SK-N-SH treated with all-trans-retinoic acid at 6 μM for 48 hours (cell line): ENCODE results near the gene YPEL1.

Source experiments
- BACH2 ChIP-seq: fragments of 250-450 bp; sonication (Bioruptor Pico); IDR thresholded peaks from 2 replicates; pipeline ENCODE4 v1.9.0; 2021; ENCODE audit warnings: mild to moderate bottlenecking, borderline replicate concordance
- CSDC2 ChIP-seq: fragments of 250-450 bp; sonication (Bioruptor Pico); IDR thresholded peaks from 2 replicates; pipeline ENCODE4 v1.5.0; 2020; ENCODE audit warnings: mild to moderate bottlenecking, moderate library complexity
- CSRNP3 ChIP-seq: fragments of 250-450 bp; sonication (Bioruptor Pico); IDR thresholded peaks from 2 replicates; pipeline ENCODE4 v1.5.1; 2021; ENCODE audit warnings: mild to moderate bottlenecking, moderate library complexity
- ESRRG ChIP-seq: fragments of 250-450 bp; sonication (Bioruptor Pico); IDR thresholded peaks from 2 replicates; pipeline ENCODE4 v1.6.1; 2021; ENCODE audit warnings: mild to moderate bottlenecking
- GLIS3 ChIP-seq: fragments of 250-450 bp; sonication (Bioruptor Pico); IDR thresholded peaks from 2 replicates; pipeline ENCODE4 v1.5.0; 2020; ENCODE audit warnings: mild to moderate bottlenecking, moderate library complexity
- ISL1 ChIP-seq: fragments of 250-450 bp; sonication (Bioruptor Pico); IDR thresholded peaks from 2 replicates; pipeline ENCODE4 v2.1.2; 2022; ENCODE audit warnings: mild to moderate bottlenecking, moderate library complexity
- OSR1 ChIP-seq: fragments of 250-450 bp; sonication (Bioruptor Pico); IDR thresholded peaks from 2 replicates; pipeline ENCODE4 v1.8.0; 2022; ENCODE audit warnings: moderate library complexity, mild to moderate bottlenecking, inconsistent platforms
- RARB ChIP-seq: fragments of 250-450 bp; sonication (Bioruptor Pico); IDR thresholded peaks from 2 replicates; pipeline ENCODE4 v1.8.0; 2021; ENCODE audit warnings: mild to moderate bottlenecking, moderate library complexity
- TOX ChIP-seq: fragments of 250-450 bp; sonication (Bioruptor Pico); IDR thresholded peaks from 2 replicates; pipeline ENCODE4 v1.8.0; 2021; ENCODE audit warnings: mild to moderate bottlenecking, moderate library complexity, borderline replicate concordance
- ZFP3 ChIP-seq: fragments of 250-450 bp; sonication (Bioruptor Pico); IDR thresholded peaks from 2 replicates; pipeline ENCODE4 v1.5.0; 2020; ENCODE audit warnings: mild to moderate bottlenecking, moderate library complexity
- ZNF70 ChIP-seq: fragments of 450-650 bp; formaldehyde crosslinking; IDR thresholded peaks from 2 replicates; pipeline ENCODE4 v1.5.0; 2020; ENCODE audit warnings: mild to moderate bottlenecking, moderate library complexity
- TF ChIP-seq, protein P1 (sequence below): fragments of 250-450 bp; sonication (Bioruptor Pico); IDR thresholded peaks from 2 replicates; pipeline ENCODE4 v1.8.0; 2020; ENCODE audit warnings: mild to moderate bottlenecking, moderate library complexity, borderline replicate concordance
- TF ChIP-seq, protein P2 (sequence below): fragments of 250-450 bp; sonication (Bioruptor Pico); IDR thresholded peaks from 2 replicates; pipeline ENCODE4 v1.5.1; 2020; ENCODE audit warnings: low read depth, mild to moderate bottlenecking, moderate library complexity

DNA sequence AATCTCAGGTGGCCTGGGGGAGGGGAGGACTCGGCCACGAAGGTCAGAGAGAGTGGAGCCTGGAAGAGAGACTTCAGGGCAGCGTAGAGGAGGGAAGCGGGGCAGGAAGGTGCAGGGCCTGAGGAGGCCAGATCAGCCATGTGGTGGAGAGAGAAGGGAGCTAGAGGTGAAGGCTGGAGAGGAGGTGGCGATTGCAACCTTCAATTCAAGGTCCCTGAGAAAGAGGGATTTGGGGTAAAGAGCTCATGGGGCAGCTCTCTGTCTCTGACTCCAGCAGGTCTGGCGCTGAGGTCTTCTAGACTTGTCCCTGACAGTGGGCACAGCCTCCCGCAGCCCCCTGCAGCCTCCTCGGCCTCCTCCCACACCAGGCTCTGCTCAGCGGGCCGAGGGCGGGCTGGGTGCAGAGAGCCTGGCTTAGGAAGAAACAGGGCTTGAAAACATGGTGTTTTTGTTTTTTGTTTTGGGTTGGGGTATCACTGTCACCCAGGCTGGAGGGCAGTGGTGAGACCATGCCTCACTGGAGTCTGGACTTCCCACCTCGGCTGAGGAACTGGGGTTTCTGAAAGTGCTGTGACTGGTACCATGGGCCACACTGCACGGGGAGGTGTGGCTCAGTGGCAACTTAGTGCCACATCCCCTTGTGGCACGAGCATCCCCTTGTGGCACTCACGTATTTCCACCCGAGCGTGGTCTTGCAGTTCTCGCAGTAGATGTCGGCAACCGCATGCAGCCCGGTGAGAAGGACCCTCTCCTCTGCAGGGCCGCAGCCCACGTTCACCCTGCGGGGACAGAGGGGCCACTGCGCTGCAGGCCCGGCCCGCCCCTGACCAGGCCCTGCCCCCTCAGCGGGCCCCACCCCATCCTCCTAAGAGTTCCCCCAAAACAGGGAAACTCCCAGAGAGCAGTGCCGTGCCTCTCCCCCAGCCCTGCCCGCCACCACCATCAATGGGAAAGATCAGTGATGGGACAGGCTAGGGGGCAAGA lies 32.6 kb downstream of the YPEL1 start:
- TF ChIP-seq RARB (CRISPR knock-in tag) (no peak), TOX (CRISPR knock-in tag) (no peak), BACH2 (CRISPR knock-in tag) (no peak), ISL1 (CRISPR knock-in tag) (no peak), CSRNP3 (CRISPR knock-in tag) (no peak), ZFP3 (CRISPR knock-in tag) (no peak), GLIS3 (CRISPR knock-in tag) (no peak), ZNF70 (no peak), OSR1 (no peak), CSDC2 (CRISPR knock-in tag) (no peak), ESRRG (no peak)
- TF ChIP-seq, protein P1, sequence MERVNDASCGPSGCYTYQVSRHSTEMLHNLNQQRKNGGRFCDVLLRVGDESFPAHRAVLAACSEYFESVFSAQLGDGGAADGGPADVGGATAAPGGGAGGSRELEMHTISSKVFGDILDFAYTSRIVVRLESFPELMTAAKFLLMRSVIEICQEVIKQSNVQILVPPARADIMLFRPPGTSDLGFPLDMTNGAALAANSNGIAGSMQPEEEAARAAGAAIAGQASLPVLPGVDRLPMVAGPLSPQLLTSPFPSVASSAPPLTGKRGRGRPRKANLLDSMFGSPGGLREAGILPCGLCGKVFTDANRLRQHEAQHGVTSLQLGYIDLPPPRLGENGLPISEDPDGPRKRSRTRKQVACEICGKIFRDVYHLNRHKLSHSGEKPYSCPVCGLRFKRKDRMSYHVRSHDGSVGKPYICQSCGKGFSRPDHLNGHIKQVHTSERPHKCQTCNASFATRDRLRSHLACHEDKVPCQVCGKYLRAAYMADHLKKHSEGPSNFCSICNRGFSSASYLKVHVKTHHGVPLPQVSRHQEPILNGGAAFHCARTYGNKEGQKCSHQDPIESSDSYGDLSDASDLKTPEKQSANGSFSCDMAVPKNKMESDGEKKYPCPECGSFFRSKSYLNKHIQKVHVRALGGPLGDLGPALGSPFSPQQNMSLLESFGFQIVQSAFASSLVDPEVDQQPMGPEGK: no peak
- TF ChIP-seq, protein P2, sequence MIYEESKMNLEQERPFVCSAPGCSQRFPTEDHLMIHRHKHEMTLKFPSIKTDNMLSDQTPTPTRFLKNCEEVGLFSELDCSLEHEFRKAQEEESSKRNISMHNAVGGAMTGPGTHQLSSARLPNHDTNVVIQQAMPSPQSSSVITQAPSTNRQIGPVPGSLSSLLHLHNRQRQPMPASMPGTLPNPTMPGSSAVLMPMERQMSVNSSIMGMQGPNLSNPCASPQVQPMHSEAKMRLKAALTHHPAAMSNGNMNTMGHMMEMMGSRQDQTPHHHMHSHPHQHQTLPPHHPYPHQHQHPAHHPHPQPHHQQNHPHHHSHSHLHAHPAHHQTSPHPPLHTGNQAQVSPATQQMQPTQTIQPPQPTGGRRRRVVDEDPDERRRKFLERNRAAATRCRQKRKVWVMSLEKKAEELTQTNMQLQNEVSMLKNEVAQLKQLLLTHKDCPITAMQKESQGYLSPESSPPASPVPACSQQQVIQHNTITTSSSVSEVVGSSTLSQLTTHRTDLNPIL (CRISPR knock-in tag): no peak
